Endodermal cell (in vitro differentiated cells): ENCODE measurements around the gene TATDN2. TPM values are rescaled to one million over a fixed set of nuclear protein-coding genes. Genes with fewer than 3 reads are reported as not detected.

Source experiments
- DNase-seq: peaks from one replicate; pipeline ENCODE4 v3.0.0-alpha.2; 2017
- H3K27ac ChIP-seq: 2 replicates; pipeline ENCODE4 v1.5.1; 2013; ENCODE audit warnings: mild to moderate bottlenecking, low read depth, low read length, moderate library complexity
- H3K27me3 ChIP-seq: 2 replicates; pipeline ENCODE4 v1.6.1; 2013; ENCODE audit warnings: mild to moderate bottlenecking, low read length, moderate library complexity; ENCODE audit not compliant: insufficient read depth, control insufficient read depth, poor library complexity, severe bottlenecking
- H3K36me3 ChIP-seq: 2 replicates; pipeline ENCODE4 v1.7.0; 2013; ENCODE audit warnings: mild to moderate bottlenecking, low read length, moderate library complexity; ENCODE audit not compliant: control insufficient read depth, insufficient read depth
- H3K4me1 ChIP-seq: one replicate; pipeline ENCODE4 v1.7.0; 2013; ENCODE audit warnings: low read length; ENCODE audit not compliant: control insufficient read depth, insufficient read depth
- H3K4me3 ChIP-seq: 2 replicates; pipeline ENCODE4 v1.5.1; 2013; ENCODE audit warnings: mild to moderate bottlenecking, low read length, moderate library complexity
- H3K9ac ChIP-seq: 2 replicates; pipeline ENCODE4 v1.6.1; 2013; ENCODE audit warnings: mild to moderate bottlenecking, low read length, moderate library complexity; ENCODE audit not compliant: poor library complexity, severe bottlenecking; ENCODE audit errors: extremely low read depth
- H3K9me3 ChIP-seq: 2 replicates; pipeline ENCODE4 v1.6.1; 2013; ENCODE audit warnings: mild to moderate bottlenecking, low read length, moderate library complexity; ENCODE audit not compliant: control insufficient read depth
- H3K27ac Mint-ChIP-seq: 2 replicates; pipeline ENCODE4 v1.8.0; 2020; ENCODE audit warnings: mixed read lengths
- H3K27me3 Mint-ChIP-seq: 2 replicates; pipeline ENCODE4 v1.8.0; 2021; ENCODE audit warnings: mild to moderate bottlenecking, mixed read lengths; ENCODE audit not compliant: insufficient read depth
- H3K36me3 Mint-ChIP-seq: 2 replicates; pipeline ENCODE4 v1.8.0; 2020; ENCODE audit warnings: low read depth, mixed read lengths
- H3K4me1 Mint-ChIP-seq: 2 replicates; pipeline ENCODE4 v1.8.0; 2020; ENCODE audit warnings: mixed read lengths
- H3K4me3 Mint-ChIP-seq: 2 replicates; pipeline ENCODE4 v1.8.0; 2020; ENCODE audit warnings: mild to moderate bottlenecking, moderate library complexity, mixed read lengths
- H3K9me3 Mint-ChIP-seq: 2 replicates; pipeline ENCODE4 v1.8.0; 2020; ENCODE audit warnings: mild to moderate bottlenecking, mixed read lengths
- WGBS, 2 experiments: methylation state at CpG; one replicate each; pipeline versions ENCODE4 v1.1.5 to v1.1.7; 2013; ENCODE audit warnings: missing lambda C conversion rate in 2 of 2, mixed read lengths in 1 of 2; ENCODE audit not compliant: insufficient coverage in 1 of 2, insufficient read length in 1 of 2; 5-methylcytosine and 5-hydroxymethylcytosine counted together
- total RNA-seq, 2 donors: library from RNA; stranded (reverse); fragmentation: NEBNext Ultra II Directional in 1 of 2; extraction: Animal tissue kit (Norgen Biotek cat#: 25700) in 1 of 2; gene quantifications; 2 replicates in 1 of 2; 3 replicates in 1 of 2; pipeline ENCODE4 v1.2.1, GENCODE V29; 2021
- TF ChIP-seq, protein P1 (sequence below): fragments of 200-600 bp; sonication (generic); conservative IDR thresholded peaks from 2 replicates; pipeline ENCODE4 v1.5.0; 2021; ENCODE audit warnings: antibody characterized with exemption, mild to moderate bottlenecking

TATDN2 gene
- total RNA-seq, 2 donors from 2014 or later, result 34.0 to 34.1 TPM

- Mint-ChIP-seq H3K27me3 (no peaks in the 10 kb centered on the region), H3K36me3 (no peaks in the 10 kb centered on the region), H3K4me1 (no peaks in the 10 kb centered on the region), H3K4me3 (no peak overlapping the region), H3K27ac (no peak overlapping the region), H3K9me3 (peaks cover 2% of the 10 kb centered on the region)
- H3K27ac ChIP-seq, result no peak overlapping the region
- TF ChIP-seq, protein P1, sequence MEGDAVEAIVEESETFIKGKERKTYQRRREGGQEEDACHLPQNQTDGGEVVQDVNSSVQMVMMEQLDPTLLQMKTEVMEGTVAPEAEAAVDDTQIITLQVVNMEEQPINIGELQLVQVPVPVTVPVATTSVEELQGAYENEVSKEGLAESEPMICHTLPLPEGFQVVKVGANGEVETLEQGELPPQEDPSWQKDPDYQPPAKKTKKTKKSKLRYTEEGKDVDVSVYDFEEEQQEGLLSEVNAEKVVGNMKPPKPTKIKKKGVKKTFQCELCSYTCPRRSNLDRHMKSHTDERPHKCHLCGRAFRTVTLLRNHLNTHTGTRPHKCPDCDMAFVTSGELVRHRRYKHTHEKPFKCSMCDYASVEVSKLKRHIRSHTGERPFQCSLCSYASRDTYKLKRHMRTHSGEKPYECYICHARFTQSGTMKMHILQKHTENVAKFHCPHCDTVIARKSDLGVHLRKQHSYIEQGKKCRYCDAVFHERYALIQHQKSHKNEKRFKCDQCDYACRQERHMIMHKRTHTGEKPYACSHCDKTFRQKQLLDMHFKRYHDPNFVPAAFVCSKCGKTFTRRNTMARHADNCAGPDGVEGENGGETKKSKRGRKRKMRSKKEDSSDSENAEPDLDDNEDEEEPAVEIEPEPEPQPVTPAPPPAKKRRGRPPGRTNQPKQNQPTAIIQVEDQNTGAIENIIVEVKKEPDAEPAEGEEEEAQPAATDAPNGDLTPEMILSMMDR, result no peak
- H3K27me3 ChIP-seq, result no peaks in the 10 kb centered on the region
- DNase-seq, result no peak
- H3K9ac ChIP-seq, result no peak overlapping the region
- H3K4me3 ChIP-seq, result no peak overlapping the region
- peaks cover 5% of the 10 kb centered on the region for H3K9me3 ChIP-seq
- H3K36me3 ChIP-seq, result no peaks in the 10 kb centered on the region
- 77 to 80% methylated on average over 6 of the region's 6 CpGs for WGBS, 2 experiments
- no peaks in the 10 kb centered on the region for H3K4me1 ChIP-seq
These were observed 12.7 kb upstream of the TATDN2 start for GRCh38 chr3:10235551-10235950.

- Mint-ChIP-seq H3K27ac (no peak overlapping the region), H3K4me3 (no peak overlapping the region), H3K27me3 (no peaks in the 10 kb centered on the region)
These were observed 9.7 kb upstream of the TATDN2 start for GRCh38 chr3:10238345-10239183.

GRCh38 chr3:10240799-10241198 lies 7.5 kb upstream of the TATDN2 start:
- WGBS, 2 experiments, result 82 to 91% methylated on average over 4 to 6 of the region's 6 CpGs
- no peaks in the 10 kb centered on the region for H3K36me3 Mint-ChIP-seq
- no peak for DNase-seq
- H3K36me3 ChIP-seq, result no peaks in the 10 kb centered on the region
- H3K4me3 Mint-ChIP-seq, result no peak overlapping the region
- TF ChIP-seq, protein P1, result no peak
- no peak overlapping the region for H3K27ac Mint-ChIP-seq
- no peaks in the 10 kb centered on the region for H3K27me3 ChIP-seq
- H3K4me1 ChIP-seq, result no peaks in the 10 kb centered on the region
- H3K27ac ChIP-seq, result no peak overlapping the region
- H3K9ac ChIP-seq, result no peak overlapping the region
- no peaks in the 10 kb centered on the region for H3K27me3 Mint-ChIP-seq
- no peak overlapping the region for H3K4me3 ChIP-seq
- H3K9me3 ChIP-seq, result peaks cover 20% of the 10 kb centered on the region
- no peaks in the 10 kb centered on the region for H3K4me1 Mint-ChIP-seq
- peaks cover 18% of the 10 kb centered on the region for H3K9me3 Mint-ChIP-seq

More at GRCh38 chr3:10238345-10239183, 9.7 kb upstream of the TATDN2 start:
- no peaks in the 10 kb centered on the region for H3K4me1 Mint-ChIP-seq
- DNase-seq, result no peak
- peaks cover 2% of the 10 kb centered on the region for H3K9me3 Mint-ChIP-seq
- H3K27me3 ChIP-seq, result no peaks in the 10 kb centered on the region
- no peaks in the 10 kb centered on the region for H3K36me3 ChIP-seq
- H3K27ac ChIP-seq, result no peak overlapping the region
- TF ChIP-seq, protein P1, result no peak
- H3K9ac ChIP-seq, result no peak overlapping the region
- no peaks in the 10 kb centered on the region for H3K36me3 Mint-ChIP-seq
- no peaks in the 10 kb centered on the region for H3K4me1 ChIP-seq
- 81 to 87% methylated on average over 7 to 15 of the region's 15 CpGs for WGBS, 2 experiments
- peaks cover 5% of the 10 kb centered on the region for H3K9me3 ChIP-seq
- no peak overlapping the region for H3K4me3 ChIP-seq
